GM20431 (cell line): ENCODE results near the gene SMARCB1.

Experiments
- in situ Hi-C: fragments of 300-500 bp; cut with MseI, MboI; formaldehyde crosslinking; loops from one replicate; pipeline ENCODE4 v1.15.0; 2020; ENCODE audit warnings: low sequenced_read_pairs; ENCODE audit not compliant: unreplicated experiment

SMARCB1 gene

GRCh38 chr22:23838681-23839468 is 52.1 kb downstream of the SMARCB1 start, which contains the start of gene DERL3:
DERL3 (minus strand) TSS chr22:23839006; CDS start chr22:23838987, 19 bp downstream.
- in situ Hi-C loops, result no loop called here

GRCh38 chr22:23840026-23840425 is 53.3 kb downstream of the SMARCB1 start:
- in situ Hi-C loops, result no loop called here

- in situ Hi-C loops, result no loop called here
These were observed 54.5 kb downstream of the SMARCB1 start for GRCh38 chr22:23841292-23841691.

GRCh38 chr22:23841736-23842445 is 55.1 kb downstream of the SMARCB1 start:
- in situ Hi-C loops, result no loop called here

DNA sequence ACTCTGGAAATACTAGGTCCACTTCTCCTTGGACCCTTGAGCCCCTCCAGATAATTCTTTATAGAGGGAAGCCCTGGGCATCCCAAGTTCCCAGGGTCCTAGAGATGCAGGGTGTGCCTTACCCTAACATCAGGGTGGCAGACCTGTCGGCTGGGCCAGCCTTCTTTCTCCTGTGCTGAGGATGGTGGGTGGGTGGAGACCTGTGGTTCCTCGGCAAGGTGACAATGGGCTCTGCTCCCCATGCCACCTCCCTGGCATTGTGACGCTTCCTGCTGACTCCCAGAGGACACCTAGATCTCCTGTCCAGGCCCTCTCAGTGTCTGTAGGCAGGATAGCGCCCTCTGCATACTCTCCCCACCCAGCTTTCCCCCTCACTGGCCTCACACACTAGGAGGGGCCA is 55.8 kb downstream of the SMARCB1 start:
- in situ Hi-C loops, result no loop called here

DNA sequence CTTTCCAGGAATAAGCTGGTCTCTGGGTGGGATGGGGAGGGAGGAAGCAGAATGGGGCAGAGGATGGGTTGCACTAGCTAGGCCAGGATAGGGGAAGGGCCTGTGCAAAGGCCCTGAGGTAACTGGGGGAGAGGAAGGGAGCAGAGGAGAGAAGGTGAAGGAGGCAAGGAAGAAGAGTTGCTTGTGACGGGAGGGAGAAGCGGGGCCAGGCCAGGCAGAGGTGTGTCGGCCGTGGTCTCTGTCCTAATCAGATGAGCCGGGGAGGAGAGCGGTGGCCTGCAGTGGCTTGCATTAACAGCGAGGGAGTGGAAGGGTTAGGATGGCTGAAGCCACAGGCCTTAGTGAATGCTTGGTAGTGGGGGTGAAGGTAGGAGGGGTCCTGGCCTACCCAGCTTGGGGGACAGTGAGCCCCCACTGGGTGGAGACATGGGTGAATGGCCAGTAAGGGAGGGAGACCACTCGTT is 58.0 kb downstream of the SMARCB1 start:
- in situ Hi-C loops, result no loop called here

DNA sequence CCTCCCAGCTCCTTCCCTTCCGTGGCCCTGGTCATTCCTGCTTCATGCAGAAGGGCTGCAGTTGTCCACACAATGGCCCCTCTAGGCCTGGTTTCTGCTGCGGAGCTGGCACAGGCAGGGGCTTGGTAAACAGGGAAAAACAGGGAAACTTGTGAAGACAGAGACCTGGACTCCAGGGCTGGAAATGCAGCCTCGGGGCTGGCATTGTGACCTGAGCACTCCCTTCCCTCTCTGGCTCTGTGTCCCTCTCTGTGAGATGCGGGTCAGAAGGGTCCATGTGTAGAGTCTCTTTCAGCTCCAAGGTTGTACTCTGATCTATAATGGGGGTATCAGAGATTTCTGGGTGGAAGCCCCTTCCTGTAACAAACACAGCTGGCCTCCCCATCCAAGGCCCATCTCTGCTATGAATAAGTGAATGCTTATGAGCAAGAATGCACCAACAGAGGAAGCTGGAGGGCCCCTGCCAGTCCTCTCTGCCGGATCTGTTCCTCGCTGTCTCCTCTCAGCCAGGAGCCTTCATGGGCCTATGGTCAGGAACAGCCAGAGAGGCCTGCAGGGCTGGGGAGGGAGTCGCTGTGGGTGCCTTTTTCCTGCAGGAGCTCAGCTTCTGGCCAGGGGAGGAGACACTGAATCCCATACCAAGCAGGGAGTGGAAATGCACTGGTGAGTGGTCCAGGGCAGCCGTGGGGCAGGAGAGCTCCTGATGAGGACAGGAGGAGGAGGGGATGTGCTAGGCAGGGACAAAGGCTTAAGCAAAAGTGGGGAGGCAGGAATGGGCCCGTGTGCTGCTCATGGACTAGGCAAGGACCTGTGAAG is 58.7 kb downstream of the SMARCB1 start:
- in situ Hi-C loops, result no loop called here

GRCh38 chr22:23846081-23846469 is 59.3 kb downstream of the SMARCB1 start:
- in situ Hi-C loops, result no loop called here

GRCh38 chr22:23847310-23847920 is 60.6 kb downstream of the SMARCB1 start:
- in situ Hi-C loops, result no loop called here

GRCh38 chr22:23847991-23848864 is 61.5 kb downstream of the SMARCB1 start:
- in situ Hi-C loops, result no loop called here

GRCh38 chr22:23849009-23850006 is 62.5 kb downstream of the SMARCB1 start:
- in situ Hi-C loops, result no loop called here

DNA sequence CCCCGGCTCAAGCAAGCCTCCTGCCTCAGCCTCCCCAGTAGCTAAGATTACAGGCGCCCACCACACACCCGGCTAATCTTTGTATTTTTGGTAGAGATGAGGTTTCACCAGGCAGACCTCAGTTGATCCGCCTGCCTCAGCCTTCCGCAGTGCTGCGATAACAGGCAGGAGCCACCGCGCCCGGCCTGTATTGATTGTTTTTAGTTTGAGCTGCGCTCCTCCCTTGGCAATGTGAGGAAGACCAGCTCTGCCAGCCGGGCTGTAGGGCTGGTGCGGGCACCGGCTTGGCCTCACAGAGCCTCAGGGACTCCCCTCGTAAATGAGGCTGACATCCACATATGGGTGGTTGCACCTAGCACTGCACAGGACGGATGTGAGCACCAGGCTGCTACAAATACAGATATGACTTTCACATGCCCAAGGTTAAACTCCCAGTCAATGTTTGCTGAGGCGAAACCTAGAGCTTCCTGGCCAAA is 63.4 kb downstream of the SMARCB1 start:
- in situ Hi-C loops, result no loop called here

DNA sequence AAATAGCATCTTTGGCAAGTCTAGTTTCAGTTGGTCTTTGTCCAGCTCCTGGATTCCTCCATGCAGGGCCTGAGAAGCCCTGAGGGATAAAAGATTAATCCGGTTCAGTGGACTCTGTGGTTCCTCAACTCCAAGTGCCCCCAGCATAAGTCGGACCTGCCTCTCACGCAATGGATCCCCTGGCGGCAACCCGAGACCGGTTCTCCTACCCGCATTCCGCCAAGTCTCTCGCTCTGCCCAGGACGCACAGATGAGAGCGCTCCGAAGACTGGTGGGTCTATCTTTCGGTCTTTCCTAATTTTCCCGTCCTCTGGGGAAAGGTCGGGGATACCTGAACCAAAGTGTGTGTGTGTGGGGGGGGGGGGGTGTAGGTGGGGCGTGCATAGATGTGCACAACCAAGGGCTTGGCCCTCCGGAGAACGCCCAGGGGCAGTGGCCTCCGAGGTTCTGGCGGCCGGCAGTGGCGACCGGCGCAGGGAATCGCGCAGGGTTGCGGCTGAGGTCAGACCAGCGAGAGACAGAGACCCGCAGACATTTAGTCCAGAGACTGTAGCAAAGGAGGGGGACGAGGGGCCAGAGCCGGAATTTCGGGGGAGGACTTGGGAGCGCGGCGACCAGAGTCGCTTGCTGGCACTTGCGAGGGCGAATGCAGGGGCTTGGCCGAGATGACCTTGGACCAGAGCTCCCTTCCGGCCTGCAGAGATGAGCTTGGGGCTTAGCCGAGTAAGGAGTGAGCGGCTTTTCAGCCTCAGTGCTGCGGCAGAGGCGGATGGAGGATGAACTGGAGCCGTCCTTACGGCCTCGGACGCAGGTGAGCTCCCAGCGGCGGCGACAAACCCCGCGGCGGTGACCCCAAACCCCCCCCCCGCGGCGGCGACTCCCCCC is 70.2 kb downstream of the SMARCB1 start:
- in situ Hi-C loops, result no loop called here

DNA sequence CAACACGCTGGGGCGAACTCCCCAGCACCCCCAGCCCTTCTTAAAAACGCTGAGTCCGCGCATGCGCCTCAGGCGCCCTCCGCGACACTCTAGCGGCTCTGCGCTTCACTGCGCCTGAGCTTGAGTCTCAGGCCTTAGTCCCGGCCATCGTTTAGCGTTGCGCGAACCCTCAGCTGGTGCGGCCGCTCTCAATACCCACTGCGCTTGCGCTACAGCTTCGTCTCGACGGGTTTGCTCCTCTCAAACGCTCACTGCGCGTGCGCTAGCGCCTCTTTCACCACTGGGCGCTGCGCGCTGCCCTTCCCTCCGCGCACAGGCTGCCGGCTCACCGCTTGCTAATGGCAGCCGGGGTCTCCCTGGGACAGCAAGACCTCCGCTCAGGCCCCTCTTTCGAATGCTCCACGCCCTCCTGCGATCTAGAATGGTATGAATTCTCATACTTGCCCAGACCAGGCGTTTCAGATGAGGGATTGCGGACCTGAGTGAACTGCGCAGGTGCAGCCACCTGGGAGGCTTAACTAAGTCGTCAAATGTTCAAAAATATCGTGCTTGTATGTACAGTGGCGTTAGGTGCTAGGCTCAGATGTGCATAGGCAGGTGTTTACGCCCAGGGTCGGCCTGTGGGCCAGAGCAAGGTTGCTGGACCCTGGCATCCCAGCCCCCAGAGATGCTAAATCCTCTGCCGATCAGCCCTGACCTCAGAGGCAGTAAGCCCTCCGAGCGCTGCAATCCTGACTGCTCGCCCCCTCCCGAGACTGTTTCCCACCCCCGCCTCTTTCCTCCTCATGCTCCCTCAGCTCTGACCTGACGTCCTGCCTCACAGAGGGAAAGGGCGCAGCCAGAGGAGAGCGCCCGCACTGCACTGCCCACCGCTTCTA is 71.1 kb downstream of the SMARCB1 start, which contains the start of gene SLC2A11:
Gene SLC2A11 (plus strand): TSS at position 270 of the 878 bp plus-strand sequence. CDS start 125 bp downstream, at position 395.
- in situ Hi-C loops, result no loop called here

DNA sequence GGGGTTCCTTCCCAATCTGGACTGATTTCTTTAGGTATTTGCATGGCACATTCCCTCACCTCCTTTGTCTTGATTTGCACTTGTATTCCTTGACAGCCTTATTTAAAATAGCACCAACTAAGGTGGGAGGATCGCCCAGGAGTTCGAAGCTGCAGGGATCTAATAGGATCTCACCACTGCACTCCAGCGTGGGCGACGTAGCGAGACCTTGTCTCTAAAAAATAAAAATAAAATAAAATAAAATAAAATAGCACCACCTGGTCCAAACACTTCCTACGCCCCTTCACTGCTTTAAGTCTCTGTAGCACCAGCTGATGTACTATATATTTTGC is 71.7 kb downstream of the SMARCB1 start:
- in situ Hi-C loops, result no loop called here

GRCh38 chr22:23859201-23859600 is 72.4 kb downstream of the SMARCB1 start:
- in situ Hi-C loops, result no loop called here
